GM18873 (cell line): ENCODE measurements around the gene RPS6KA5.
"Not testable (repeated sequence)": the region's sequence is repeated elsewhere in the genome, so short reads cannot be mapped to it uniquely, and the experiment has no call there.

Source experiments
- ATAC-seq: cut with Tn5 transposase; IDR thresholded peaks from one replicate; pipeline ENCODE4 v1.9.1; 2021; ENCODE audit warnings: mild to moderate bottlenecking, moderate library complexity, moderate number of reproducible peaks; ENCODE audit not compliant: unreplicated experiment, low FRiP score

Gene RPS6KA5

GRCh38 chr14:90890322-90891020 lies 170.0 kb downstream of the RPS6KA5 start:
- ATAC-seq, result no peak

- no peak for ATAC-seq
These were observed 174.1 kb downstream of the RPS6KA5 start for GRCh38 chr14:90886297-90886815.

- ATAC-seq, result no peak
These were observed 176.7 kb downstream of the RPS6KA5 start for GRCh38 chr14:90883782-90884181.

- no peak for ATAC-seq
These were observed 177.2 kb downstream of the RPS6KA5 start for GRCh38 chr14:90883197-90883596.

- no peak for ATAC-seq
These were observed 180.2 kb downstream of the RPS6KA5 start for GRCh38 chr14:90880282-90880681.

- no peak for ATAC-seq
These were observed 185.8 kb downstream of the RPS6KA5 start for GRCh38 chr14:90874599-90874998.

- no peak for ATAC-seq
These were observed 188.7 kb downstream of the RPS6KA5 start for GRCh38 chr14:90871605-90872233.

GRCh38 chr14:90870950-90871604 lies 189.4 kb downstream of the RPS6KA5 start:
- no peak for ATAC-seq

GRCh38 chr14:90867501-90867900 lies 192.9 kb downstream of the RPS6KA5 start:
- no peak for ATAC-seq

GRCh38 chr14:90866833-90867232 lies 193.6 kb downstream of the RPS6KA5 start:
- no peak for ATAC-seq

- no peak for ATAC-seq
These were observed 195.7 kb downstream of the RPS6KA5 start for GRCh38 chr14:90864741-90865140.

GRCh38 chr14:90858511-90858910 lies 201.9 kb downstream of the RPS6KA5 start:
- no peak for ATAC-seq

GRCh38 chr14:90857866-90858265 lies 202.6 kb downstream of the RPS6KA5 start:
- no peak for ATAC-seq

- not testable (repeated sequence) for ATAC-seq
These were observed 204.3 kb downstream of the RPS6KA5 start for GRCh38 chr14:90856115-90856514.

GRCh38 chr14:90853116-90853515 lies 207.3 kb downstream of the RPS6KA5 start:
- no peak for ATAC-seq

GRCh38 chr14:90851327-90852036 lies 209.0 kb downstream of the RPS6KA5 start:
- ATAC-seq, result no peak

- ATAC-seq, result no peak
These were observed 210.0 kb downstream of the RPS6KA5 start for GRCh38 chr14:90850487-90850886.

- ATAC-seq, result no peak
These were observed 210.5 kb downstream of the RPS6KA5 start for GRCh38 chr14:90849787-90850444.

- no peak for ATAC-seq
These were observed 211.3 kb downstream of the RPS6KA5 start for GRCh38 chr14:90848944-90849731.

GRCh38 chr14:90846511-90846910 lies 213.9 kb downstream of the RPS6KA5 start:
- ATAC-seq, result no peak
